IPS-11a (cell line): ENCODE data around the gene FHL2.

Experiments used
- H3K4me3 ChIP-seq: one replicate; pipeline ENCODE4 v1.5.1; 2013; ENCODE audit warnings: low read depth, low read length, control low read depth

FHL2 gene

DNA sequence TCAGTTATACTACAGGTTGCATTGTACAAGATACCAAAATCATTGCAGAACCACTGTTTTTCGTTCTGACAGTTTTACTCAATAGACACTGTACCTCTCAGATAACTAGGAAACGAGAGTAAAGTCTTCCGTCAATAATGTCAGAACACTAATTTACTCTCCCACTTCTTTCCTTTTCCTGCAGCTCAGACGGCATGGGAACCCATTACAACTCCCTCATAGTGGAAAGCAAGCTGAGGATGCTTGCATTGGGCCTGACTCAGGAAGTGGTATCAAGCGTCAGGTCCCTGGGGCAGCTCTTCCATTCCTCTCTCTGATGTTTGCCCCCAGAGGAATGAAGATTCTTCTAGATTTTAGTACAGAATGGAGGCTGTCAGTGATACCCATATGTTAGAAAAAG is 23.9 kb upstream of the FHL2 start:
- no peak overlapping the region for H3K4me3 ChIP-seq

DNA sequence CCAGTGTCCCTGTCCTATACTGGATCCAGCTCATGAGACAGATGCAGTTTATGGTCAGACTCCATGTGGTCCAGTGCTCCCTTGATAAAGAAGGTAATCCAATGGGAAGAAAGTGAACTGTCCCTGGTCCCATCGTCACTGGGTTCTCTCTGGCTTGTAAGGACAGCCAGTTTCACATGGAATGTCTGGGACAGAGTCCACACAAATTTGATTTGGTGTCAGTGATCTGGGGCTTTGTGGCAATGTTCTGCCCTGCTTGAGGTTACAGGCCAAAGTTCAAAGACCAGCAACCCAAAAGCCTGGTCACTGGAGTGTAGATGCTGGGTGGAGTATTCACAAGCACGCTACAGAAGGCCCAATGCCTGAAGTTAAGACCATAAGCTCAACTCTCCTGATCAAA is 22.2 kb upstream of the FHL2 start:
- no peak overlapping the region for H3K4me3 ChIP-seq

DNA sequence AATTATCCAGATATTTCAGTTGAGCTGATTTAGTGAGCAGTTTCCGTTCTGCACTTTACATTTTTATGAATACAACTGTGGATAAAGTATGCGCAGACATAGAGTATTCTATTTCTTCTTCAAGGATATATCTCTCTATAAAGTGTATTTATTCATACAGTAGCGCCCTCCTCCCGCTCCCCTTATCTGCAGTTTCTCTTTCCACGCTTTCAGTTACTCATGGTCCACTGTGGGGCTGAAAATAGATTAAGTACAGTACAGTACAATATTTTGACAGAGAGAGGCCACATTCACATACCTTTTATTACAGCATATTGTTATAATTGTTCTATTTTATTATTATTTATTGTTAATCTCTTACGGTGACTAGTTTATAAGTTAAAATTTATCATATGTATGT is 19.7 kb upstream of the FHL2 start:
- no peak overlapping the region for H3K4me3 ChIP-seq

DNA sequence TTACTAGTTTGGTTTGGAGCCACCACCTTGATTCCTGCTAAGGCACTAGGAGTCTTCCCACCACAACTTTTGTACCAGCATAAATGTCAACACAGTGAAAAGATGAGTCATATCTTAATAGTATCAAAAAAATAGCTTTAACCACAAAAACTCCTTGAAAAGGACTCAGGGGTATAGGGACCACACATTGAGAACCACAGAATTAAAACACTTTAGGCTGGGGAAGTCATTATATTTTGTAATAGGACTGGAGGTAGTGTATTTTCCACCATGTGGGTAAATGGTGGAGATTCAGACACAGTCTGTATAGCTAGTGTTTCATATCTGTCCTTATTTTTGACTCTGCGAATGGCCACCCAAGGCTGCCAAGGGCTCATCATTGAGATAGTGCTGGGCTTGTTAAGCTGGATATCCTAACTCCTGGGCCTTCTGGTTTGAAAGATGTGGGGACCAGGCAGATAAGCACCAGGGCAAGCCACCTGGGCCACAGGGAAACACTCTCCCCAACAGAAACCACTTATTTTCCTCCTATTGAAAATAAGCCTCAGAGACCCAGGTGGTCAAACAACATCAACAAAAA is 19.1 kb upstream of the FHL2 start:
- H3K4me3 ChIP-seq, result no peak overlapping the region

DNA sequence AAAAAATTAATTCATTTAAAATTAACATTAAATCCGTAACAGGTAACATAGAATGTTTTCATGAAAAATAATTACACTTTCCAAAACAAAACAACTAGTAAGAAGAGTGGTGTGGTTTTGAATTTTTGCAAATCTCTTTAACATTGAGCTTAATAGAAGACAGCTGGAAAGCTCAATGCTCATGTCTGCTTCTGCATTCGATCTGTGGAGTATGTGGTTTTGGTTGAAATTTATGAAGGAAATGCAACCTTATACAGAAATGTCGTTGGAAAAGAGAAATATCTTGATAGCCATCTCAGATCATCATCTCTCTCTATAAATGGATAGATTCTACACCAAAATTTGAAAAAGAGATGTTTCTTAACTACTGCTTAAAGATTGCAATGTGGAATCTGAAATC is 17.3 kb upstream of the FHL2 start:
- H3K4me3 ChIP-seq, result no peak overlapping the region

DNA sequence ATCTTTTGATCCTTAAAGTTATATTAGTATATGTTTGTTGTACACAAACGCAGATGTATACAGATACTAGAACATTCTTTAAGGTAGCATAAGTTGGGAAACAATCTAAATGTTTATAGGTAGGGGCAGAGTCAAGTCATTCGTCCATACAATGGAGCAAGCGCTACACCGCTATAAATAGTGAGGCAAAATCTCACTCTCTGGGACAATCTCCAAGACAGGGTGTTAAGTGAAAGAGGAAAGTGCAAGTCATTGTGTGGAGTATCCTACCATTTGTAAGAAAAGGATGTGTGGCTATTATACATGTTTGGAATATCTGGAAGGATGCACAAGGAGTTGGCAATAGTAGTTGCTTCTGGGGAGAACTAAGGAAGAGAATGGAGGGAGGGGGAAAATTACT is 16.2 kb upstream of the FHL2 start:
- no peak overlapping the region for H3K4me3 ChIP-seq

DNA sequence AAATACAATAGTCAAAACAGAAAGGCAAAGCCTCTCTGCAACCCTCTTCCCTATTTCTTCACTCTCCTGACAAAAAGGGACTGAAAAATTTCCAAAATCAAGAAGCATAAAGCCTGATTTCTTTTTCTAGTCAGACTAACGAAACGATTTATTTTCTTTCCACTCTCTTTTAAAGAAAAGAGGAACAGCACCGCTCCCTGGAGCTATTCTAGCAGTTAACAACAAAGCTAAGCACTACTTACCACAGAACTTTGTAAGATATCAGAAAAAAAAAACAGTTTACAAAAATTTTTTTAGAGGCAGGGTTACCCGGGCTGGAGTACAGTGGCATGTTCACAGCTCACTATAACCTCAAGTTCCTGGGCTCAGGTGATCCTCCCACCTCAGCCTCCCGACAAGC is 14.4 kb upstream of the FHL2 start:
- no peak overlapping the region for H3K4me3 ChIP-seq

DNA sequence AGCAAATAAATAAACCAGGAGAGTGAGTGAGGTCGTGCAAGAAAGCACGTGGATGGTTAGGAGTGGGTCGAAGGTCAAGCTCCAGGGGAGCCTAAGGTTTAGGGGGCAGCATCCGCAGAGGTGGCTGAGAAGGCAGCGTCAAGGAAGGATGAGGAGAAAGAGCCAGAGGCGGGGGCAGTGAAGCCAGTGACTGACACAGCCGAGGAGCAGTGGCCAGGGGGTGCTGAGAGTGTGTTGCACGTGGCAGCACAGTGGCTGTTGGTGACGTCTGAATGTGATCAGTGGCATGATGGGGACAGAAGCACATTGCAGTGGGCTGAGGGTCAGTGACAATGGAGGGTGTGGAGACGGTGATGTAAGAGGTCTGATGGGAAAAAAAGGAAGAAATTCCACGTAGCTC is 13.7 kb upstream of the FHL2 start:
- H3K4me3 ChIP-seq, result no peak overlapping the region

DNA sequence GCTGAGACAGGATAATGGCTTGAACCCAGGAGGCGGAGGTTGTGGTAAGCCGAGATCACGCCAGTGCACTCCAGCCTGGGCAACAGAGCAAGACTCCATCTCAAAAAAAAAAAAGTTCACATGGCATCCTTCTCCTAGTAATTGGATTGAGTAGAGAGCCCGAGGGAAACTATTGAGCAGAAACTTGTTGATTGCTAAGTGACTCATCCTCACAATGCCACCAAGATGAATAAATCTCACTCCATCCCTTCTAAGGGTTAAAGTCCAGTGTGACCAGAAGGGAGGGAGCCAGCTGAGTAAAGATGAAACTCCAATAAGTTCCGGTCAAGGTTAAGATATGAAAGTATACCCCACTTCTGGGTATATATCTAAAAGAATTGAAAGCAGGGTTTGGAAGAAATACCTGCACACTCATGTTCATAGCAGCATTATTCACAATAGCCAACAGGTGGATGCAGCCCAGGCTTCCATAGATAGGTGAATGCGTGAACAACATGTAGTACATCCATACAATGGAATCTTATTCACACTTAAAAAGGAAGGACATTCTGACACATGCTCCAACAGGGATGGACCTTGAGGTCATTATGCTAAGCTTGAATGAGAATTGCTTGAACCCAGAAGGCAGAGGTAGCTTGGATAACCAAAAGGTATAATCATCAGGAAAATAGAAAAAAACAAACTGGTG is 13.0 kb upstream of the FHL2 start:
- H3K4me3 ChIP-seq, result no peak overlapping the region

DNA sequence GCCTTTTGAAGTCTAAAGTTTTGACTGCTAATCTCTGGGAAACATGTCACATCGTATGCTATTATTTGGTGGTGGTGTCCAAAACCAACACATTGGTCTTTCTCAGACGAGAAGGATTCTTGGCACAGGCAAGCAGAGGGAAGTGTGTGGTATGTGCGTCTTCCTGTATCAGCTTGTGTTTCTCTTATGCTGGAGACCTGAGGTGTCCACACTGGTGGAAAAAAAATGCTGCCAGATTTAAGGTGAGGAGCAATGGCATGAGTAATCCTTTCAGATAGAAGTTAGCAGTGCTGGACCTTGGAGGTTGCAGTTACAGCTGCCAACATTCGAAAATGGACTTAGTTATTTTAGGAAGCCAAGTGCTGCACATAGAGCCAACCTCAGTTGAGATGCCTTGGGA is 11.7 kb upstream of the FHL2 start:
- no peak overlapping the region for H3K4me3 ChIP-seq

DNA sequence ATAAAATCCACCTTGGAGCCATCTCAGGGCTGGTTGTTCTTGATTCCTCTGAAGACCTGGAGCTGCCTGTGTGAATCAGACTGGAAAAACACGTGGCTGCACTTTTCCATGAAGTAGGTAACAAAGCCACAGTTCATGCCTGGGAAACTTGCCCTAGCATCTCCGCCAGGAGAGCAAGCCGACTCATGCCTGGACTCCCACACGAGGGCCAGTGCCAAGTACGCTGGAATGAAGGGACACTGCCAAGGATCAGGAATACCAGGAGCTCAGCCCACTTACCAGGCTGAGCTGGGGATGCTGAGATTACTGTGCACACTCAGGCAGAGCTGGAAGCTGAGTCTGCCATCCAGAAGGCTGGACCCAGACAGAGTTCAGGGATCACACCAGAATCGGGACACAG is 10.9 kb upstream of the FHL2 start:
- H3K4me3 ChIP-seq, result no peak overlapping the region

DNA sequence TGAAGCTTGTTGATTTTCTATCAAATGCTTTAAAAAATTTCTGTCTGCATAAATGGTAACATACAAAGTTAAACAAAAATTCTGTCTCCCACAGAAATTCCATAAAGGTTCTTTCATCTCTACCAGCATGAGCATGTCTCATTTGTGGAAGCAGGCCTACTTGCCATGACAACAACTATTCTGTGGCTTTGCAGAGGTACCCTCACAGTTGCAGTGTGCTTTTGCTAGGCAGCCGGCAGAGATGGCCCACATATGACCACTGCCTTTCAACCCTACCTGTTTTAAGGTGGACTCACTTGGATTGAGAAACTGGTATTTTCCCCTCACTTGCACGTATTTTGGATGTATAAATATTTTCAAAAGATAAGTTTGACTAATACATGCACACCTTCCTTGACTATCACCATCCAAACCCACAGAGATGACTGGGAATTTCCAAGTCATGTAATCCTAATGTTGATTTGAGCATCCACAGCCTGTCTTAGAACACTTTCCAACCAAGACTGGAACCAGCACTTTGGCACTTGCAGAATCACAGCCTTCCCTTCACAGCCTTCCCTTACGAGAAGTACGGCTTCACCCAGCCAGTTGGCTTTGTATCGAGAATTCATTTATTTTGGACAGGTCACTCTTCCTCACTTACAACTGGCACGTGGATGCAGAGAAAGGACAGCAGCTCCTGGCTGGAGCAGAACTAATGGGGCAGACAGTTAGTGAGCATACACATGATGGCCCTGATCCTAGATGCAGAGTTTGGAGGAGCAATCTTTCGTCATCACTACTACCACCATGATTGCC is 9.3 kb upstream of the FHL2 start:
- no peak overlapping the region for H3K4me3 ChIP-seq

DNA sequence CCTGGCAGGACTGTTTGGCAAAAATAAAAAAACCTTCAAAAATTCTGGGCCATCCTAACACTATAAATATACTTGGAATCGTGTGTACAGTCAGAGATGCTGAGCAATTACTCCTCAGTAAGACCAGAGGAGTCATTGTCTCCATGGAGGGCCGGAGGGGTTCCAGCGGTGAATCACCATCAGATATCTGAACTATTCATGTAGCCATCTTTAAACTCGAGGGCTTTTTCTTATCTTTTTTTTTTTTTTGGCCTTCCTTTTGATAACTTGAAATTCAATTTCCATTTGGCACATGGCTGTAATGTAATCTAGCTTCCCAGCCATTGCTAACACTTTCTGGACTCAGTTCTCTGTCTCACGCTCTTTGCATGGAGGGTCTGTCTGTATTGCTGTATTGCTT is 7.4 kb upstream of the FHL2 start:
- no peak overlapping the region for H3K4me3 ChIP-seq

DNA sequence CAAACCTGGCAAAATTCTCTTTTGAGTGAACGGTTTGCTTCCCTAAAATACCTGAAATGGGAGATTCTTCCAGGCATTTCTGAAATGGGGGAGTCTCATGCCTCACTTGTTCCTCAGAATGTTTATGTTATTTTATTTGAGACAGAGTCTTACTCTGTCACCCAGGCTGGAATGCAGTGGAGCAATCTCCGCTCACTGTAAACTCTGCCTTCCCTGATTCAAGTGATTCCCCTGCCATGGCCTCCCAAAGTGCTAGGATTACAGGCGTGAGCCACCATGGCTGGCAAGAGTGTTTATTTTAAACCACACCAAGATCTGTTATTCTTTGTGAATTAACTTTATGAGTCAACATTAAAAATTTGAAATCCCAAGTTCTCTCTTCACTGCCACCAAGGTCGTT is 6.4 kb upstream of the FHL2 start:
- H3K4me3 ChIP-seq, result no peak overlapping the region

DNA sequence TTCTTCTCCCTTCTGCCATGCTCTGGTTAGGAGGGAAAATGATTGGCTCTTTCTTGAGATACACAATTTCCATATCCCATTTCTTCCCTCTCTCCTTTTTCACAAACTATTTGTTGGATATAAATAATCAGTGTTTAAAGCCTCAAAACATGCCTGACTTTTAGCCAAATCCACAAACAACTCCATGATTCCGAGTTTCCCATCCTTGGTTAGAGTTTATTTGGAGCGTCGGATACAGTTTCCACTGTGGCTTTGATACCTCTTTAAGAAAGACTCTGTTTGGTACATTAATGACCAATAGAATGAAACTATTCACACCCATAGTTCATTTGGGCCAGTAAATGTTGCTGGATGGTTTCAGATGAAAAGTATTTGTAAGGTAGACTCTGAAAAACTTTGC is 5.9 kb upstream of the FHL2 start:
- no peak overlapping the region for H3K4me3 ChIP-seq

DNA sequence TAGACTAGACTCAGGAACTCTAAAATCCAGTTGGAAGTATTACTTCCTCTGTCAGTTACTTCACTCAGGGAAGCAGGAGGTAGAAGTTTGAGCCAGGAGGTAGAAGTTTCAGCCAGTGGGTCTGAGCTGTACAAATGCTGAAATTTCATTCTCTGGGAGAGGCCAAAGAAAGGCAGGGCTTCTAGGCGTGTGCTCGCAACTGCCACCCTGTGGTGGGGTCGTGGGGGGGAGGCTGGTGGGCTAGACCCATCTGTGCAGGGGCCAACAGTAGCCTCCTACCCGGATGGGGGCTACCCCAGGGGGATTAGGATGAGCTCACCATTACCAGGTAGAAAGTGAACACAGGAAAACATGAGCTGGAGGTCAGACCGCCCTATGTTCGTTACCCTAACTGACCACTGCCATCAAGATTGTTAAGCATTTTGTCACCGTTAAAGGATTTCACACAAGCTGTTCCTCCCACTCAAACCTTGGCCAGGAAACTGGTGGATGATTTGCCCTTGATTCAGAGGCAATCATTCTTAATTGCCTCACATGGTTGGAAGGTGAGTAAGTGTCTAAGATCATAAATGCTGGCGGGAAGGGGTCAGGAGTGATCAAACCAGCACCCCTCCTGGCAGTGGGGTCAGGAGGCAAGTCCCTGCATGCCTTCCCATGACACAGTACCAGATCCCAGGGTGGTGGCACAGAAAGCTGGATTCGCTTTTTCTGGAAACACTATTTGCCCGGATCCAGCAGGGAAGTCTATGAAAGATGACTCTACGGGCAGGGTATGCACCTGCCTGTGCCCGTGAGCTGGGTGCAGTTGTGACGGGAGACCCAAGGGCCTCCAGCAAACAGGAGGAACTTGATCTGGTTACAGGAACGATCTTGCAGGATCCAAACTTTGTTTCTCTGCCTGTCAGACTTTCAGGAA is 5.2 kb upstream of the FHL2 start:
- H3K4me3 ChIP-seq, result no peak overlapping the region

DNA sequence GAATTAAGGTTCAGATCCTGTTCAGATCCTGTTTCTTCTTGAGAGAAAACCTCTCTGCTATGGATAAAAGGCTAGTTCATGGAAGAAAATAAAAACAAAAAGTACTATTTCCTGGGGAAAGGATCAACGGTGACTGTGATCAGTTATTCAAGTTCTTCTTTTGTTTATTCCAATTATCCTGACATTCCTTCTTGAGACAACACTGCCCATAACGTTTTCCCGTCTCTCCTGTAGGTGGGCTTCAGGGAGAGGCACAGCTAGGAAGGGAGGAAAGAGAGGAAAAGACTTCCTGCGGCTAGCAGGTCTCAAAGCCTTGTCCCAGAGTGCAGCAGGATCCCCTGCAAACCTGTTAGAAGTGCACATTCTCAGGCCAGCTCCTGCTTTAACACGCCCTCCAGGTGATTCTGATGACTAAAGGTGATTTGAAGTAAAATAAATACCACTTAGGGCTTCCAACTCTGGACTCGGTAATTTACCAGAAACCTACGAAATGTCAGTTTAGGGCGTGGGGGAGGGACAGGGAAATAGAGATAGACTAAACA is 4.5 kb upstream of the FHL2 start:
- no peak overlapping the region for H3K4me3 ChIP-seq

DNA sequence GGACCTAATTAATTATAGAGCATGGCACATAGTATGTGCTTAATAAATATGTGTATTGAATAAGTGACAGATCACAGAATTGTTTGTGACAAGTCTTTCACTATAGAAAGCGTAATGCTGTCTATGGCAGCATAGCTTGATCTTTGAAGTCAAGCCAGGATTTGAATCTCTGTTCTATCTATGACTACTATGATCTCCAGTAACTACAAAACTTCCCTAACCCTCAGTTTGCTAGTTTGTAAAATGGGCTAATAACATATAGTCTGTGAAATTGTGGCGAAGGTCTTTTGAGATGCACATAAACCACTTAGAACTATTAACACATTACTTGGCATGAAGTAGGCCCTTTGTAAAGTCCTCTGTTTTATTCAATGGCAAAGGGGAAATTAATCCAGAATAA is 4.0 kb upstream of the FHL2 start:
- H3K4me3 ChIP-seq, result no peak overlapping the region

DNA sequence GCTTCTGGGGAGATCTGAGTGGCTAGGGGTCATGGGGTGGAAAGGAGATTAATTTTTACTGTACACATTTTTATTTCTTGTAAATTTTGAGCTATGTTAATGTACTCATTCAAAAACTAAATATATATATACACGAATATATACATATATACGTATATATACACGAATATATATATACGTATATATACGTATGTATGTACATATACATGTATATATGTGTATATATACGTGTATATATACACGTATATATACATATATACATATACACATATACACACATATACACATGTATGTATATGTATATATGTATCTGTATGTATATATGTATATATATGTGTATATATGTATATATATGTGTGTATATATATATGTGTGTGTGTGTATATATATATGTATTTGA is 3.0 kb upstream of the FHL2 start:
- no peak overlapping the region for H3K4me3 ChIP-seq

DNA sequence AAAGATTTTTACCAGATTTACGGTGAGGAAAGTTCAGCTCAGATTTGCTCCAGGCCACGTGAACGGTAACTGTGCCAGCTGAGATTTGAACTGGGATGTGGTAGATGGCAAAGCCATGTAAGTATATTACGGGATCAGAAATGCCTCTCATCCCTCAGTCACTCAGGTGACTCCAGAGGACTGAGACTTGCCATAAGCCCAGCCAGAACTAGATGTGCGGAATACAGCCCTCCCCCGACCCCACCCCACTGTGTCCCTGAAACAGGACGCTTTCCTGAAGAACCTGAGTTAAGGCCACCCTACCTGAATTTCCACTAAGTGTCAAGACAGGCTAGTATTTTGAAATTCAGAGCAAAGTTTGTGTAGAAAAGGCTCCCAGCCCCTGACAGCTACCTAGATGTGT is 1.3 kb upstream of the FHL2 start:
- H3K4me3 ChIP-seq, result no peak overlapping the region

DNA sequence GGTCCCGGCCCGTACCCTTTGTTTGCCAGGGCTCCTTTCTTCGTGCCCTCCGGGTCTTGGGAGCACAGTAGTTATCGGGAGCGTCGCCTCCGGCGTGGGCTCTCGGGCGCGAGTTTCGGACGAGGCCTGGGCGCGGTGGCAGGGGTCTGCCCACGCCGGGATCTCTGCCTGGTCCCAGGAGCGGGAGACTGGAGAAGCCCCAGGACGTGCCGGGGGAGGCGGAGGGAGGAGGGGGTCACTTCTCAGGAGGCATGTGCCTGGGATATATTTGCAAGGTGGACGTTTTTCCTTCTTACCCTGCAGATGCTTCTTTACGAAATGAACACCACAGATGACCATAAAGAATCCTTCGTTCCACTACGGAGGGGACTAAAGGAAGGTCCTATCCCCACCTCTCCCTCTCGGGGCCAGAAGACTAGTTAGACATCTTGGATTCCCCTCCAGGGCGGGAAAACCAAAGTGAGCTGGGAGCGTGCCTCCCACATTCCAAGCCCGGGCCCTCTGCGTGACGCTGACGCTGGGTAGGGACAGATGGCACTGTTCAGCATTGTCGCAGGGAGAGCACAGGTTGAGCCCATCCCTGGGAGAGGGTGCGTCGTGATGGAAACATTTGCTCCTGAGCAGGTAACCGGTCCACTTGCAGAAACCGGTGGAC is 483 bp upstream of the FHL2 start:
- no peak overlapping the region for H3K4me3 ChIP-seq
